ENCODE measurements around the gene NGEF. TPM values are rescaled to one million over a fixed set of nuclear protein-coding genes. Genes with fewer than 3 reads are reported as not detected.

Gene NGEF
- total RNA-seq, 4 donors from 2014 or later = 4.0 to 16.5 (median 6.2) TPM

GRCh38 chr2:233041722-233042323 lies 28.8 kb upstream of the NGEF start:
- WGBS, 2 donors = 76 to 84% methylated on average over 8 to 9 of the region's 10 CpGs
- Histone ChIP-seq H3K27ac (no peak overlapping the region), H3K9me3 (no peaks in the 10 kb centered on the region), H3K27me3 (peaks cover 0 to 30% (median 0%) of the 10 kb centered on the region in 4 donors), H3K4me1 (no peaks in the 10 kb centered on the region), H3K36me3 (no peaks in the 10 kb centered on the region), H3K4me3 (no peak overlapping the region)
- TF ChIP-seq CTCF (IDR thresholded peaks at IDR 0.05) = no peak
- no peak for TF ChIP-seq POLR2A (IDR thresholded peaks at IDR 0.05)
- no peak for DNase-seq
- intact Hi-C loops (cut with DNase I) = no loop called here

DNA sequence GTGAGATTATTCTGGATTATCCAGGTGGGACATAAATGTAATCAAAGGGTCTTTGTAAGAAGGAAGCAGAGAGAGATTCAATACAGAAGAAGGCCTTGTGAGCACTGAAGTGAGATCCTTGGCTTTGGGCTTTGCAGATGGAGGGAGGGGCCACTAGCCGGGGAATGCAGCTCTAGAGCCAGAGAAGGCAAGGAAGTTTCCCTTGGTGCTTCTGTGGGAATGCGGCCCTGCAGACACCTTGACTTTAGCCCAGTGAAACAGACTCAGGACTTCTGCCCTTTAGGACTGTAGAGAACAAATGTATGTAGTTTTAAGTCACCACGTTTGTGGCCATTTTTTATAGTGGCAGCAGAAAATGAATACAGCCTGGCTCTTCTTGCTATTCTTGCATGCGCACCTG lies 27.5 kb upstream of the NGEF start:
- H3K4me1 ChIP-seq = peaks cover 0 to 5% (median 0%) of the 10 kb centered on the region in 3 donors
- no peak overlapping the region for H3K27ac ChIP-seq
- H3K27me3 ChIP-seq = peaks cover 0 to 30% (median 0%) of the 10 kb centered on the region in 4 donors
- WGBS, 2 donors = 91 to 93% methylated on average over 4 of the region's 4 CpGs
- DNase-seq = no peak
- TF ChIP-seq POLR2A (IDR thresholded peaks at IDR 0.05) = no peak
- no peak for TF ChIP-seq CTCF (IDR thresholded peaks at IDR 0.05)
- no peak overlapping the region for H3K4me3 ChIP-seq
- no peaks in the 10 kb centered on the region for H3K36me3 ChIP-seq
- intact Hi-C loops (cut with DNase I) = no loop called here
- H3K9me3 ChIP-seq = no peaks in the 10 kb centered on the region

GRCh38 chr2:233039846-233040530 lies 26.9 kb upstream of the NGEF start:
- no peak overlapping the region for H3K4me3 ChIP-seq
- intact Hi-C loops (cut with DNase I) = loop anchor here (10.0 kb wide), 1 partner anchor 195 kb away; no protein-coding TSS in a partner anchor
- H3K27ac ChIP-seq = no peak overlapping the region
- no peak for TF ChIP-seq POLR2A (IDR thresholded peaks at IDR 0.05)
- peaks cover 0 to 5% (median 0%) of the 10 kb centered on the region in 3 donors for H3K4me1 ChIP-seq
- 85 to 93% methylated on average over 4 of the region's 10 CpGs for WGBS, 2 donors
- no peaks in the 10 kb centered on the region for H3K9me3 ChIP-seq
- DNase-seq = no peak
- H3K27me3 ChIP-seq = peaks cover 0 to 30% (median 0%) of the 10 kb centered on the region in 4 donors
- H3K36me3 ChIP-seq = no peaks in the 10 kb centered on the region

DNA sequence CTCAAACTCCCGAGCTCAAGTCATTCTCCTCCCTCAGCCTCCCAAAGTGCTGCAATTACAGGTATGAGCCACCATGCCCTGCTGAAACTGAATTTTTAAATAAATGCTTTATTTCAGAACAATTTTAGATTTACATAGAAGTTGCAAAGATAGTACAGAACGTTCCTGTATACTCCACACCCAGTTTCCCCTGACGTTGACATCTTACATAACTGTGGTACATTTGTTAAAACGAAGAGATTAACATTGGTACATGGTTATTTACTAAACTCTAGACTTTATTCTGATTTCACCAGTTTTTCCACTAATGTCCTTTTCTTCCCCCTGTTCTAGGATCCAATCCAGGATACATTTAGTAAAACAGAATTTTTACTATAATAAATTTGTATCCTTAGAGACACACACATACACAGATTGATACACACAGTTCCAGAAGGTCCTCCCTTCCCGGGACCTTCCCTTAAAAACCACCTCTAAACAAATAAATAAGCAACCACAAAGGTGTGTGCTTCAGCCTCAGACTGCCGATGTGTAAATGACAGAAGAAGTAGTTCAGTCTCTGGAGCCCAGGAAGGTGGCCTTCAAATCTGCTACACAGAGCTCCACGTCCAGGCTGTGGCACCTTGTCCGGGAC lies 26.3 kb upstream of the NGEF start:
- WGBS, 2 donors = 69% methylated on average over 8 of the region's 8 CpGs
- no peaks in the 10 kb centered on the region for H3K36me3 ChIP-seq
- no peak for DNase-seq

DNA sequence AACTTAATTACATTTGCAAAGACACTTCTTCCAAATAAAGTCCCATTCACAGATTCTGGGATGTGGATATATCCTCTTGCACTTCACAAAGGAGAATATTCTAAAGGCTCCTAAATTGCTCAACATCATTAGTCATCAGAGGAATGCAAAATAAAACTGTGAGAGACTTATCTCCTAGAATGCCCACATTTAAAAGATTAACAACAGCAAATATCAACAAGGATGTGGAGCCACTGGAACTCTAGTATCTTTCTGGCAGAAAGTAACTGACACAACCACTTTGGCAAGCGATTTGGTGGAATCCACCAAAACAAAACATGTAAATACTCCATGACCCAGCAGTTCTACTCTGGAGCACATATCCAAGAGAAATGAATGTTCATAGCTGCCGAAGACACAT lies 24.0 kb upstream of the NGEF start:
- DNase-seq = no peak
- WGBS, 2 donors = 60 to 74% methylated on average over 2 of the region's 2 CpGs
- Histone ChIP-seq H3K27me3 (peaks cover 0 to 22% (median 0%) of the 10 kb centered on the region in 4 donors), H3K9me3 (no peaks in the 10 kb centered on the region), H3K36me3 (no peaks in the 10 kb centered on the region), H3K4me1 (peaks cover 0 to 5% (median 0%) of the 10 kb centered on the region in 3 donors), H3K4me3 (no peak overlapping the region), H3K27ac (no peak overlapping the region)
- TF ChIP-seq POLR2A (IDR thresholded peaks at IDR 0.05) = no peak
- TF ChIP-seq CTCF (IDR thresholded peaks at IDR 0.05) = no peak
- intact Hi-C loops (cut with DNase I) = loop anchor here (10.0 kb wide), 1 partner anchor 198 kb away; no protein-coding TSS in a partner anchor

More for the DNA sequence above, 26.3 kb upstream of the NGEF start:
- Histone ChIP-seq H3K27me3 (peaks cover 0 to 30% (median 0%) of the 10 kb centered on the region in 4 donors), H3K4me3 (no peak overlapping the region), H3K4me1 (peaks cover 0 to 5% (median 0%) of the 10 kb centered on the region in 3 donors), H3K27ac (no peak overlapping the region), H3K9me3 (no peaks in the 10 kb centered on the region)
- no peak for TF ChIP-seq CTCF (IDR thresholded peaks at IDR 0.05)
- TF ChIP-seq POLR2A (IDR thresholded peaks at IDR 0.05) = no peak
- intact Hi-C loops (cut with DNase I) = loop anchor here (10.0 kb wide), 1 partner anchor 195 kb away; no protein-coding TSS in a partner anchor
